ENCODE measurements around the gene MOCS1. TPM values are rescaled to one million over a fixed set of nuclear protein-coding genes. Genes with fewer than 3 reads are reported as not detected.

MOCS1 gene
- total RNA-seq, 3 donors from 2014 or later, result 22.0 to 30.9 (median 22.3) TPM

GRCh38 chr6:39865011-39865888 is 69.0 kb downstream of the MOCS1 start:
- TF ChIP-seq CTCF (IDR thresholded peaks at IDR 0.05), result peak; percentile 52
- Histone ChIP-seq H3K4me3 (no peak overlapping the region), H3K9me3 (no peaks in the 10 kb centered on the region), H3K36me3 (ENCODE audit: low read depth) (no peaks in the 10 kb centered on the region), H3K4me1 (ENCODE audit: low read depth) (no peaks in the 10 kb centered on the region)
- ATAC-seq (peak; percentile 75), DNase-seq (peak in 2 of 3 donors; percentile 68 to 91)
- intact Hi-C loops (cut with DNase I, micrococcal nuclease), result no loop called here

- Histone ChIP-seq H3K9me3 (no peaks in the 10 kb centered on the region), H3K36me3 (ENCODE audit: low read depth) (no peaks in the 10 kb centered on the region), H3K4me3 (no peak overlapping the region), H3K4me1 (ENCODE audit: low read depth) (no peaks in the 10 kb centered on the region)
- ATAC-seq, result no peak
- no peak for DNase-seq
- intact Hi-C loops (cut with DNase I, micrococcal nuclease), result no loop called here
- TF ChIP-seq CTCF (IDR thresholded peaks at IDR 0.05), result no peak
Observed at GRCh38 chr6:39861663-39862062, 72.6 kb downstream of the MOCS1 start.

- no peak for ATAC-seq
- no peak for DNase-seq
- TF ChIP-seq CTCF (IDR thresholded peaks at IDR 0.05), result no peak
- no peaks in the 10 kb centered on the region for H3K9me3 ChIP-seq
- intact Hi-C loops (cut with DNase I, micrococcal nuclease), result no loop called here
- H3K4me3 ChIP-seq, result no peak overlapping the region
- H3K36me3 ChIP-seq (ENCODE audit: low read depth), result no peaks in the 10 kb centered on the region
- H3K4me1 ChIP-seq (ENCODE audit: low read depth), result no peaks in the 10 kb centered on the region
Observed at GRCh38 chr6:39859025-39859424, 75.2 kb downstream of the MOCS1 start.

GRCh38 chr6:39855356-39855995 is 78.8 kb downstream of the MOCS1 start:
- Histone ChIP-seq H3K9me3 (no peaks in the 10 kb centered on the region), H3K36me3 (ENCODE audit: low read depth) (no peaks in the 10 kb centered on the region), H3K4me3 (no peak overlapping the region), H3K4me1 (ENCODE audit: low read depth) (no peaks in the 10 kb centered on the region)
- ATAC-seq (no peak), DNase-seq (no peak)
- TF ChIP-seq CTCF (IDR thresholded peaks at IDR 0.05), result no peak
- intact Hi-C loops (cut with DNase I, micrococcal nuclease), result no loop called here

Other genes with a start within 250 kb of the MOCS1 start
- under 1 TPM; 0.24 to 0.85 (median 0.52) TPM for gene KIF6, start 209.1 kb downstream of the MOCS1 start, total RNA-seq
- 10 to 100 TPM in 1 of 3 donors, 1 to 10 TPM in 2; 6.1 to 27.8 (median 9.1) TPM for gene DAAM2, start 142.1 kb downstream of the MOCS1 start, total RNA-seq